ENCODE results near the gene U2AF1L4. TPM values are rescaled to one million over a fixed set of nuclear protein-coding genes. Genes with fewer than 3 reads are reported as not detected.

The U2AF1L4 gene
- total RNA-seq, 1 donor from 2014 or later, result 44.9 TPM

GRCh38 chr19:35734889-35735288 is 10.3 kb downstream of the U2AF1L4 start:
- no peaks in the 10 kb centered on the region for H3K4me1 Mint-ChIP-seq (ENCODE audit: unreplicated experiment)

GRCh38 chr19:35734273-35734672 is 10.9 kb downstream of the U2AF1L4 start:
- Mint-ChIP-seq H3K36me3 (ENCODE audit: unreplicated experiment) (peaks cover 56% of the 10 kb centered on the region), H3K9me3 (ENCODE audit: unreplicated experiment) (no peaks in the 10 kb centered on the region), H3K27ac (ENCODE audit: unreplicated experiment) (no peak overlapping the region), H3K4me3 (ENCODE audit: unreplicated experiment) (no peak overlapping the region), H3K4me1 (ENCODE audit: unreplicated experiment) (no peaks in the 10 kb centered on the region), H3K27me3 (ENCODE audit: unreplicated experiment) (no peaks in the 10 kb centered on the region)
- DNase-seq (ENCODE audit: extremely low spot score, unreplicated experiment), result no peak
- TF ChIP-seq CTCF (IDR thresholded peaks at IDR 0.05), result no peak

More at GRCh38 chr19:35734889-35735288, 10.3 kb downstream of the U2AF1L4 start:
- DNase-seq (ENCODE audit: extremely low spot score, unreplicated experiment), result no peak
- peaks cover 50% of the 10 kb centered on the region for H3K36me3 Mint-ChIP-seq (ENCODE audit: unreplicated experiment)
- no peaks in the 10 kb centered on the region for H3K27me3 Mint-ChIP-seq (ENCODE audit: unreplicated experiment)
- H3K4me3 Mint-ChIP-seq (ENCODE audit: unreplicated experiment), result no peak overlapping the region
- no peak overlapping the region for H3K27ac Mint-ChIP-seq (ENCODE audit: unreplicated experiment)
- H3K9me3 Mint-ChIP-seq (ENCODE audit: unreplicated experiment), result no peaks in the 10 kb centered on the region
- TF ChIP-seq CTCF (IDR thresholded peaks at IDR 0.05), result no peak

GRCh38 chr19:35733180-35734125 is 11.8 kb downstream of the U2AF1L4 start:
- Mint-ChIP-seq H3K9me3 (ENCODE audit: unreplicated experiment) (no peaks in the 10 kb centered on the region), H3K36me3 (ENCODE audit: unreplicated experiment) (peaks cover 58% of the 10 kb centered on the region), H3K27me3 (ENCODE audit: unreplicated experiment) (no peaks in the 10 kb centered on the region), H3K27ac (ENCODE audit: unreplicated experiment) (no peak overlapping the region), H3K4me3 (ENCODE audit: unreplicated experiment) (no peak overlapping the region), H3K4me1 (ENCODE audit: unreplicated experiment) (no peaks in the 10 kb centered on the region)
- DNase-seq (ENCODE audit: extremely low spot score, unreplicated experiment), result no peak
- no peak for TF ChIP-seq CTCF (IDR thresholded peaks at IDR 0.05)

GRCh38 chr19:35732540-35733179 is 12.6 kb downstream of the U2AF1L4 start:
- no peak for TF ChIP-seq CTCF (IDR thresholded peaks at IDR 0.05)
- Mint-ChIP-seq H3K9me3 (ENCODE audit: unreplicated experiment) (no peaks in the 10 kb centered on the region), H3K27me3 (ENCODE audit: unreplicated experiment) (no peaks in the 10 kb centered on the region), H3K4me3 (ENCODE audit: unreplicated experiment) (no peak overlapping the region), H3K36me3 (ENCODE audit: unreplicated experiment) (peaks cover 62% of the 10 kb centered on the region), H3K4me1 (ENCODE audit: unreplicated experiment) (no peaks in the 10 kb centered on the region), H3K27ac (ENCODE audit: unreplicated experiment) (no peak overlapping the region)
- no peak for DNase-seq (ENCODE audit: extremely low spot score, unreplicated experiment)

All from osteocyte (in vitro differentiated cells).